ENCODE data around the gene B3GALT6. TPM values are rescaled to one million over a fixed set of nuclear protein-coding genes. Genes with fewer than 3 reads are reported as not detected.

B3GALT6 gene
- total and polyA plus RNA-seq, 4 donors, result 2.5 to 12.8 (median 10.3) TPM

DNA sequence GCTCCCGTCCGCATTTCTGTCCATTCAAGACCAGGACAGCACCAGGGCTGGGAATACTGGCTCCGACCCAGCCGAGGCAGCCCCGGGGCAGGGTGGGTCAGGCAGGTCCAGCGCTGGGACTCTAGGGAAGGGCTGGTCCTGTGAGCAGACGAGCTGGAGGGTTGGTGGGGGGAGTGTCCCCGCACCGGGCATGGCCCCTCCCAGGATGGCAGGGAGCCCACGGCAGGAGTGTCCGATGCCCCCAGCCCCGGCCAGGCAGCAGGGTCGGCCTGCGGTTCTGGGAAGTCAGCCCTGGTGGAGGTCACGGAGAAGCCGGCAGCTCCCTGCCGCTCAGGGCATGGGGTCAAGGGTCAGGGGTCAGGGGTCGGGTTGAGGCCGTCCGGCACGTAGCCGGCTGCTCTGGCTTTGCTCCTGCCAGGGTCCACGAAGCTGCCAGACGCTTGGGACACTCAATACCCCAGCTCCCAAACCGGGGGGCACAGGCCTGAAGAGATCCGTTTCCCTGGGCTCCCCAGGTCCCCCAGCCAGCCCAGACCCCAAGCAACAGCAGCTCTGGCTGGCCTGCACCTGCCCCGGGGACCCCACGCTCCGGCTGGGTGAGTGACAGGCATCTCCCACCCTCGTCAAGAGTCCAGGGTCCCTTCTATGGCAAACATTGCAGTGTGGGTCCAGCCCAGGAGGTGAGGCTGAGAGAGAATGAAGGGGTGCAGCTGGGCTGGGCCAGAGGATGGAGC, 7.7 kb downstream of the B3GALT6 start:
- ATAC-seq (ENCODE audit: low FRiP score) (no peak), DNase-seq (no peak)
- WGBS, 2 donors, result 19 to 24% methylated on average over 30 of the region's 30 CpGs
- Histone ChIP-seq H3K36me3 (ENCODE audit: control insufficient read depth in 1 of 2, insufficient read depth in 2 of 2, low read length in 1 of 2) (no peaks in the 10 kb centered on the region), H3K9me3 (ENCODE audit: control insufficient read depth, low read length) (no peaks in the 10 kb centered on the region), H3K27ac (ENCODE audit: low read depth in 1 of 2, low read length in 2 of 2) (no peak overlapping the region), H3K27me3 (ENCODE audit: control insufficient read depth in 1 of 2, insufficient read depth in 2 of 2, low read length in 1 of 2) (no peaks in the 10 kb centered on the region), H3K4me3 (ENCODE audit: low read length in 2 of 2) (no peak overlapping the region), H3K4me1 (ENCODE audit: control insufficient read depth in 1 of 2, insufficient read depth in 2 of 2, low read length in 2 of 2) (no peaks in the 10 kb centered on the region)
- intact Hi-C loops (cut with DNase I), result no loop called here

DNA sequence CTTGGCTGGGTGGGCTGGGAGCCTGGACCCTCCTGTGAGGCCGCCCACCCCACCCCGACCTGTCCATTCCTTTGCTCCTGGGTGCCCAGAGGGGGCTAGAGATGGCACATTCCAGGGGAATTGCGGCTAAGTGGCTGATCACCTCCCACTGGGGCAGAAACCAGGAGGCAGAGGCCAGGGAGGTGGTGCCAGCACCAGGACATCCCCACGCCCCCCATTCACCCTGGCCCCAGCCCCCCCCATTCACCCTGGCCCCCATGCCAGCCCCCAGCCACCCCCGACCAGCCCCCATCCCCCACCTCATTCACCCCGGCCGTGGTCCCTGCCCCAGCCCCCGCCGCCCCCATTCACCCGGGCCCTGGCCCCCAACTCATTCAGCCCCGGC, 8.3 kb downstream of the B3GALT6 start:
- H3K9me3 ChIP-seq (ENCODE audit: control insufficient read depth, low read length), result no peaks in the 10 kb centered on the region
- DNase-seq (no peak), ATAC-seq (ENCODE audit: low FRiP score) (no peak)
- H3K36me3 ChIP-seq (ENCODE audit: control insufficient read depth in 1 of 2, insufficient read depth in 2 of 2, low read length in 1 of 2), result no peaks in the 10 kb centered on the region
- no peaks in the 10 kb centered on the region for H3K27me3 ChIP-seq (ENCODE audit: control insufficient read depth in 1 of 2, insufficient read depth in 2 of 2, low read length in 1 of 2)
- intact Hi-C loops (cut with DNase I), result no loop called here
- H3K4me3 ChIP-seq (ENCODE audit: low read length in 2 of 2), result no peak overlapping the region
- 35% methylated on average over 9 to 11 of the region's 11 CpGs for WGBS, 2 donors
- H3K4me1 ChIP-seq (ENCODE audit: control insufficient read depth in 1 of 2, insufficient read depth in 2 of 2, low read length in 2 of 2), result no peaks in the 10 kb centered on the region
- no peak overlapping the region for H3K27ac ChIP-seq (ENCODE audit: low read depth in 1 of 2, low read length in 2 of 2)

DNA sequence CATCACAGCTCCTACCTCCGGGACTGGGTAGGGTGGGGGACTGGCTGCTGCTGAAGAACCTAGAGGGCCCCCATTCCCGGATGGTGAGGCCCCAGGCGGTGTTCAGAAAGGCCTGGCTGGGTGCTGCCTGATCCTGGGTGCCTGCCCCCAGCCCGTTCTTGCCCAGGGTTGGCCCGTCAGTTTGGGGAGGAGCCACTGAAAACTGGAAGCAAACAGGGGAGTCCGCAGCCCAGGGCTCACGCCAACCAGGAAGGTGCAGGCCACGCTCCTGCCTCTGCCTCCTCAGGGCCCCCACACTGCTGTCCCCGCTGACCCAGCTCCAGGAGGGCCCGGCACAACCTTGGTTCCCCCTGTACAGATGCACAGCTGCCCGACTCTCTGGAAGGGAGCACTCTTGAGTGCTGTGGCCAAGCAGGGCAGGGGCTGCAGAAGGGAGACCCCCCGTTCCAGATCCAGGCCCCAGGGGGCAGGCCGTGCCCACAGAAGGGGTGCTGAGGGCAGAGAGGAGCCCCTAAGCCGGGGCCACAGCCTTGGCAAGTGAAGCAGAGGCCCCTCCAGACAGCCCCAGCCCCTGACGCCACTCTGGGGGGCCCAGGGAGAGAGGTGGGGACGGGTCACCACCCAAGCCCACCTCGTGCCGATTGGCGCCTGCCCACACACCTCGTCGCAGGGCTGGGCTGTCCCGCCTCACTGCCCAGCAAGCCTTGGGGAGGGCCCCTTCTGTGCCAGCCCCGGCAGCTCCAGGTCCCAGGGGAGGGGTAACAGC, 9.0 kb downstream of the B3GALT6 start:
- no peak overlapping the region for H3K4me3 ChIP-seq (ENCODE audit: low read length in 2 of 2)
- intact Hi-C loops (cut with DNase I), result no loop called here
- 36 to 42% methylated on average over 23 of the region's 23 CpGs for WGBS, 2 donors
- no peaks in the 10 kb centered on the region for H3K9me3 ChIP-seq (ENCODE audit: control insufficient read depth, low read length)
- no peaks in the 10 kb centered on the region for H3K36me3 ChIP-seq (ENCODE audit: control insufficient read depth in 1 of 2, insufficient read depth in 2 of 2, low read length in 1 of 2)
- DNase-seq (no peak), ATAC-seq (ENCODE audit: low FRiP score) (no peak)
- no peaks in the 10 kb centered on the region for H3K27me3 ChIP-seq (ENCODE audit: control insufficient read depth in 1 of 2, insufficient read depth in 2 of 2, low read length in 1 of 2)
- no peaks in the 10 kb centered on the region for H3K4me1 ChIP-seq (ENCODE audit: control insufficient read depth in 1 of 2, insufficient read depth in 2 of 2, low read length in 2 of 2)
- no peak overlapping the region for H3K27ac ChIP-seq (ENCODE audit: low read depth in 1 of 2, low read length in 2 of 2)

DNA sequence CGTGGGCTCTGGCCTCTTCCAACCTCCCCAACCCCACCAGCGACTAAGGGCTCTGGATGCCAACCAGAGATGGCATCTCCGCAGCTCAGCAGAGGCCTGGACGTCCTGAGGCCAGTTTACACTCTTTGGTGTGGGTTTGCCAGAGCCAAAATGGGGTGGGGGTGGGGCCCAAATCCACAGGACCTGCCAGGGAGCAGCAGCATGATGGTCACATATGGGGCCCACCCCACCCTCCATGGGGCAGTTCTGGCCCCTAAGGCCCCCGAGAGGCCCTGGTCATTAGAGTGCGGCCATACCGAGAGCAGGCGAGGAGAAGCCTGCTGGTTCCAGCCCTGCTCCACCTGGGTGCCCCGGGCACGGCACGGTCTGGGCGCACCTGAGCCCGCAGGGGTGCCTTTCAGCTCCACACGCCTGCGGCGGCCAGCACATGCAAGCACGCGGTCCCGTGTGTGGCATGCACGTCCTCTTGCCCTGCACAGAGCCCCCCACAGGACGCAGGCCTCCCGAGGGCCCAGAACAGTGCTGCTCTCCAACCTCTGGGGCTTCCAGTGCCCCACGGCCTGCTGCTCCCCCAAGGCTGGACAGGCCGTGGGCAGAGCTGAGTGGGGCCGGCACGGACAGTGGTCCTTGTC, 9.7 kb downstream of the B3GALT6 start:
- no peak overlapping the region for H3K27ac ChIP-seq (ENCODE audit: low read depth in 1 of 2, low read length in 2 of 2)
- H3K4me1 ChIP-seq (ENCODE audit: control insufficient read depth in 1 of 2, insufficient read depth in 2 of 2, low read length in 2 of 2), result no peaks in the 10 kb centered on the region
- H3K36me3 ChIP-seq (ENCODE audit: control insufficient read depth in 1 of 2, insufficient read depth in 2 of 2, low read length in 1 of 2), result no peaks in the 10 kb centered on the region
- H3K4me3 ChIP-seq (ENCODE audit: low read length in 2 of 2), result no peak overlapping the region
- ATAC-seq (ENCODE audit: low FRiP score) (no peak), DNase-seq (no peak)
- intact Hi-C loops (cut with DNase I), result no loop called here
- no peaks in the 10 kb centered on the region for H3K9me3 ChIP-seq (ENCODE audit: control insufficient read depth, low read length)
- no peaks in the 10 kb centered on the region for H3K27me3 ChIP-seq (ENCODE audit: control insufficient read depth in 1 of 2, insufficient read depth in 2 of 2, low read length in 1 of 2)
- 80 to 83% methylated on average over 26 of the region's 26 CpGs for WGBS, 2 donors

DNA sequence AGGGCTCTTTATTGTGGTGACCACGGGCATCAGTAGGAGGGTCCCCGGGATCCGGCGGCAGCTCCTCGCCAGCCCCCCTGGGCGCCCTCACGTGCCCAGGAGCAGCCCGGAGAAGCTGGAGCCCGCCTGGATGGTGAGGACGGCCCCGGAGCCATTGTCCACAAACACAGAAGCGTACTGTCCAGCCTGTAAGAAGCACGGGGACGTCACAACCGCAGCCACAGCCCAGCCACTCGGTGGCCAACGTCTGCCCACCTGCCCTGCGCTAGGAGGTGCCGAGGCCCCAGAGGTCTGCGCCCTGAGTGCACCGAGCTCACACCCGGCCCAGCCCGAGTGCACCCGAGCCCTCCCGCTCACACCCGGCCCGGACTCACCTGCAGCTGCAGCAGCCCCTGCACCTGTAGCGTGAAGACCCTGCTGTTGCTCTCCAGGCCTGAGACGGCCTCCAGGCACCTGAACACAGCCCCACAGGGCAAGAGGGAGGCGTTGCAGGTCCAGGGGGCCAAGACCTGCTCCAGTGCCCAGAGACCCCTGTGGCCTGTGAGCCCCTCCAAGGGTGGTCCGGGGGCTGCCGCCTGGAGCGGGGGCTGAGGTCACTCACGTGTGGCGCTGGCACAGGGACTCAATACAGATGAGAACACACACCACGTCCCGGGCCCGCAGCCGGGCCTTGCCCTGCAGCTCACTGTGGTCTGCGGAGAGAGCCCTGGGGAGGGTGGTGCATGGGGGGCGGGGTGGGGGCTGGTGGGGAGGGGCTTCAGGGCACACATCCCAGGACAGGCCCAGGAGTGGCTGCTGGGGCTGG, 10.6 kb downstream of the B3GALT6 start:
- no peak for ATAC-seq (ENCODE audit: low FRiP score)
- no peak for DNase-seq
- Histone ChIP-seq H3K36me3 (ENCODE audit: control insufficient read depth in 1 of 2, insufficient read depth in 2 of 2, low read length in 1 of 2) (no peaks in the 10 kb centered on the region), H3K4me1 (ENCODE audit: control insufficient read depth in 1 of 2, insufficient read depth in 2 of 2, low read length in 2 of 2) (no peaks in the 10 kb centered on the region), H3K27me3 (ENCODE audit: control insufficient read depth in 1 of 2, insufficient read depth in 2 of 2, low read length in 1 of 2) (no peaks in the 10 kb centered on the region), H3K4me3 (ENCODE audit: low read length in 2 of 2) (no peak overlapping the region), H3K27ac (ENCODE audit: low read depth in 1 of 2, low read length in 2 of 2) (no peak overlapping the region), H3K9me3 (ENCODE audit: control insufficient read depth, low read length) (no peaks in the 10 kb centered on the region)
- WGBS, 2 donors, result 90 to 92% methylated on average over 39 to 41 of the region's 41 CpGs
- intact Hi-C loops (cut with DNase I), result no loop called here

DNA sequence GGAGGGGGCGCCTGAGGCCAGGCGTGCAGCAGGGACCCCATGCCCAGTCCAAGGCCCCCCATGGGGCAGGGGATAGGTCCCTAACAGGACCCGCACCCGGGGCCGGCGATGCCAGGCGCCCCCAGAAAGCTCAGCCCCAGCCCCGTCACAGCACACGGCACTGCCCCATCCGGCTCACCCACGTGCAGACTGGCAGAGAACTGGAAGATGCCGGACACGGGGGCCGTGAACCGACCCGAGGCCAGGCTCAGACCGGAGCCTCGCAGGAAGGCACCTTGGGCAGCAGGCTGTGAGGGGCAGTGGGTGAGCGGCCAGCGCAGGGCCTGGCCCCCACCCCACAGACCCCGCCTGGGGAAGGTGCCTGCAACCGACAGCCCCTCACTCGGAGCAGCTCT, 11.2 kb downstream of the B3GALT6 start:
- no peaks in the 10 kb centered on the region for H3K36me3 ChIP-seq (ENCODE audit: control insufficient read depth in 1 of 2, insufficient read depth in 2 of 2, low read length in 1 of 2)
- DNase-seq (no peak), ATAC-seq (ENCODE audit: low FRiP score) (no peak)
- H3K27ac ChIP-seq (ENCODE audit: low read depth in 1 of 2, low read length in 2 of 2), result no peak overlapping the region
- no peak overlapping the region for H3K4me3 ChIP-seq (ENCODE audit: low read length in 2 of 2)
- H3K9me3 ChIP-seq (ENCODE audit: control insufficient read depth, low read length), result no peaks in the 10 kb centered on the region
- H3K27me3 ChIP-seq (ENCODE audit: control insufficient read depth in 1 of 2, insufficient read depth in 2 of 2, low read length in 1 of 2), result no peaks in the 10 kb centered on the region
- intact Hi-C loops (cut with DNase I), result no loop called here
- no peaks in the 10 kb centered on the region for H3K4me1 ChIP-seq (ENCODE audit: control insufficient read depth in 1 of 2, insufficient read depth in 2 of 2, low read length in 2 of 2)
- 92 to 96% methylated on average over 17 to 23 of the region's 23 CpGs for WGBS, 2 donors

DNA sequence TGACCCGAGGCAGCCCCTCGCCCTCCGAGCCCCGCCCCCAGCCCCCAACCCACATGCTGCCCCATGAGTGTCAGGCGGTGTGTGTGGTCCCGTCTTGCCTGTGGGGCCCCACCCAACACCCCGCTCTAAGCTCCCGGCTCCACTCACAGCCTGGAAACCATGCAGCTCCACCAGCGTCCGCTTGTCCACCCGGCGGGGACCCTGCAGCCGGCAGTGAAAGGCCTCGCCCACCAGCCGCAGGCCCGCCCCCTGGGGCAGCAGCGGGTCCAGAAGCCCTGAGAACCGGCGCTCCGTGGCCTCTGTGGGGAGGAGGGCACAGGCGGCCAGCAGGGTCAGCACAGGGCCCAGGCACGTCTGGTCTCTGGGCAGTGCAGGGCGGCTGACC, 11.8 kb downstream of the B3GALT6 start:
- H3K27me3 ChIP-seq (ENCODE audit: control insufficient read depth in 1 of 2, insufficient read depth in 2 of 2, low read length in 1 of 2), result no peaks in the 10 kb centered on the region
- DNase-seq, result no peak
- no peaks in the 10 kb centered on the region for H3K9me3 ChIP-seq (ENCODE audit: control insufficient read depth, low read length)
- no peaks in the 10 kb centered on the region for H3K36me3 ChIP-seq (ENCODE audit: control insufficient read depth in 1 of 2, insufficient read depth in 2 of 2, low read length in 1 of 2)
- 75 to 82% methylated on average over 22 to 23 of the region's 23 CpGs for WGBS, 2 donors
- H3K4me3 ChIP-seq (ENCODE audit: low read length in 2 of 2), result no peak overlapping the region
- H3K27ac ChIP-seq (ENCODE audit: low read depth in 1 of 2, low read length in 2 of 2), result no peak overlapping the region
- intact Hi-C loops (cut with DNase I), result no loop called here
- ATAC-seq (ENCODE audit: low FRiP score), result no peak
- no peaks in the 10 kb centered on the region for H3K4me1 ChIP-seq (ENCODE audit: control insufficient read depth in 1 of 2, insufficient read depth in 2 of 2, low read length in 2 of 2)

DNA sequence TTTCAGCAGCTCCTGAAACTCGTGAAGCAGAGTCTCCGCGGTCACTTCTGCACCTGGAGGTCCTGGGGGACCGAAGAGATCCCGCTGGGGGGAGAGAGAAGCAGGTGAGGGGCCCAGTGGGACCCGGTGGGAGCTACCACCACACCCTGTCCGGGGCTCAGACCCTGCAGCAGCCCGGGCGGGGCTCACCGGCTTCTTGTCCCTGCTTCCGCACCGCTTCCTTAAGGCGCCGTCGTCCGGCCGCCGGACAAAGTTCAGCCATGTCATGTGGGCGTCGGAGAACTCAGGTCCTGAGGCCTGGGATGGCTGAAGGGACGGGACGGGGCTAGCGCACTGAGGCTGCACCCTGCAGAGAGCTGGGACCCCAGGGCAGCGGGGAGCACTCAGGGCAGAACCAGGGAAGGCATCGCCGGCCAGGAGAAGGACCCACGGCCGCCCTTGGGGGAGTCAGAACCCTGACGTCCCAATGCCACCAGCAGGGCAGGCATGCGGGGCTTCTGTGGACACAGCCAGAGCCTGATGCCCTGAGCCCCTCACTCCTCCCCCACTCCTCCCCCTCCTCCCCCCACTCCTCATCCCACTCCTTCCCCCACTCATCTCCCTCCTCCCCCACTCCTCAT, 12.3 kb downstream of the B3GALT6 start:
- H3K9me3 ChIP-seq (ENCODE audit: control insufficient read depth, low read length), result no peaks in the 10 kb centered on the region
- intact Hi-C loops (cut with DNase I), result no loop called here
- H3K27ac ChIP-seq (ENCODE audit: low read depth in 1 of 2, low read length in 2 of 2), result no peak overlapping the region
- H3K4me3 ChIP-seq (ENCODE audit: low read length in 2 of 2), result no peak overlapping the region
- H3K4me1 ChIP-seq (ENCODE audit: control insufficient read depth in 1 of 2, insufficient read depth in 2 of 2, low read length in 2 of 2), result no peaks in the 10 kb centered on the region
- ATAC-seq (ENCODE audit: low FRiP score) (no peak), DNase-seq (no peak)
- no peaks in the 10 kb centered on the region for H3K36me3 ChIP-seq (ENCODE audit: control insufficient read depth in 1 of 2, insufficient read depth in 2 of 2, low read length in 1 of 2)
- WGBS, 2 donors, result 82 to 91% methylated on average over 29 to 30 of the region's 30 CpGs
- no peaks in the 10 kb centered on the region for H3K27me3 ChIP-seq (ENCODE audit: control insufficient read depth in 1 of 2, insufficient read depth in 2 of 2, low read length in 1 of 2)
